Measurements from ENCODE around the gene C16orf96. TPM values are rescaled to one million over a fixed set of nuclear protein-coding genes. Genes with fewer than 3 reads are reported as not detected.

C16orf96 gene
- total and polyA plus RNA-seq, 2 of the 13 experiments (the other 11 are each of a cell fraction or from before 2014, with no cell fraction given): 0.03 TPM; not detected in 1

- TF ChIP-seq SIN3A (IDR thresholded peaks at IDR 0.05; ENCODE audit: borderline replicate concordance, low read depth, low read length) (peak; percentile 98), ZNF335 (CRISPR knock-in tag; IDR thresholded peaks at IDR 0.05) (peak; percentile 58; the same call in 1 of the 2 replicates), MLX (CRISPR knock-in tag; IDR thresholded peaks at IDR 0.05) (no peak), ZFYVE20 (CRISPR knock-in tag; IDR thresholded peaks at IDR 0.05; ENCODE audit: borderline replicate concordance, low read depth) (no peak), PTBP1 (IDR thresholded peaks at IDR 0.05; ENCODE audit: low read depth, low read length, poor library complexity, severe bottlenecking) (no peak), TERF1 (CRISPR knock-in tag; IDR thresholded peaks at IDR 0.05) (no peak), ZNF20 (CRISPR knock-in tag; IDR thresholded peaks at IDR 0.05) (no peak), BRF2 (CRISPR knock-in tag; IDR thresholded peaks at IDR 0.05) (no peak), HOXA7 (CRISPR knock-in tag; IDR thresholded peaks at IDR 0.05) (no peak), MBD4 (IDR thresholded peaks at IDR 0.05; ENCODE audit: borderline replicate concordance, low read length) (no peak), ZNF556 (CRISPR knock-in tag; IDR thresholded peaks at IDR 0.05; ENCODE audit: borderline replicate concordance) (no peak), PCBP2 (optimal IDR thresholded peaks at IDR 0.05; ENCODE audit: low read depth, low read length, poor library complexity, severe bottlenecking) (no peak), RERE (CRISPR knock-in tag; IDR thresholded peaks at IDR 0.05; ENCODE audit: low read depth) (peak; percentile 25; the same call in 1 of the 2 replicates), ZNF143 (CRISPR knock-in tag; IDR thresholded peaks at IDR 0.05) (peak; percentile 92), ZNF326 (CRISPR knock-in tag; IDR thresholded peaks at IDR 0.05; ENCODE audit: borderline replicate concordance) (no peak), CENPBD1 (CRISPR knock-in tag; IDR thresholded peaks at IDR 0.05; ENCODE audit: borderline replicate concordance, low read depth) (no peak), ZNF615 (CRISPR knock-in tag; IDR thresholded peaks at IDR 0.05; ENCODE audit: borderline replicate concordance) (no peak), ZBTB21 (CRISPR knock-in tag; IDR thresholded peaks at IDR 0.05) (no peak), FOXK1 (CRISPR knock-in tag; IDR thresholded peaks at IDR 0.05; ENCODE audit: borderline replicate concordance, low read depth) (peak; percentile 95; the same call in 1 of the 2 replicates), HNRNPL (IDR thresholded peaks at IDR 0.05; ENCODE audit: low read depth, low read length) (no peak)
These were observed 60.1 kb downstream of the C16orf96 start (continued) for GRCh38 chr16:4616047-4616811.

All from HepG2 (cell line).